H1 (cell line): ENCODE data around the gene ALPL. TPM values are rescaled to one million over a fixed set of nuclear protein-coding genes. Genes with fewer than 3 reads are reported as not detected.

Experiments used
- CTCF ChIA-PET: fragments of 300-600 bp; sonication (Branson Sonifier 250); formaldehyde crosslinking; loops from one replicate; lab custom pipeline; 2021; ENCODE audit not compliant: partially characterized antibody; lab: Charles Lee
- POLR2A ChIA-PET: fragments of 300-600 bp; sonication (Branson Sonifier 250); formaldehyde crosslinking; loops from one replicate; lab custom pipeline; 2021; ENCODE audit warnings: inconsistent platforms; ENCODE audit not compliant: partially characterized antibody; lab: Charles Lee
- DNase-seq, 2 experiments: peaks; one replicate each; pipeline versions ENCODE4 v3.0.0 to v3.0.0-alpha.2; 2010 to 2022; ENCODE audit warnings: low spot score in 2 of 2, low read depth in 1 of 2, mixed read lengths in 1 of 2
- FAIRE-seq: peaks from 2 replicates; lab custom pipeline; 2011; peaks lifted over from hg19 to GRCh38; lab: Jason Lieb, UNC
- H2AFZ ChIP-seq: 2 replicates; pipeline ENCODE4 v1.8.1; 2012; ENCODE audit warnings: low read length, inconsistent platforms
- H2AK5ac ChIP-seq: 2 replicates; pipeline ENCODE4 v1.6.1; 2013; ENCODE audit warnings: low read depth, low read length
- H2BK120ac ChIP-seq: replicated peaks from 2 replicates; pipeline ENCODE3; 2013; ENCODE audit warnings: low read depth, low read length, inconsistent platforms
- H2BK12ac ChIP-seq: 2 replicates; pipeline ENCODE4 v1.6.1; 2013; ENCODE audit warnings: low read depth, low read length
- H2BK15ac ChIP-seq: 2 replicates; pipeline ENCODE4 v1.6.1; 2013; ENCODE audit warnings: low read length
- H2BK20ac ChIP-seq: 2 replicates; pipeline ENCODE4 v1.6.1; 2013; ENCODE audit warnings: low read length
- H2BK5ac ChIP-seq: 2 replicates; pipeline ENCODE4 v1.6.1; 2013; ENCODE audit warnings: low read depth, low read length
- H3K14ac ChIP-seq: 2 replicates; pipeline ENCODE4 v1.6.1; 2013; ENCODE audit warnings: inconsistent platforms; ENCODE audit not compliant: insufficient read length
- H3K18ac ChIP-seq: 2 replicates; pipeline ENCODE4 v1.6.1; 2013; ENCODE audit warnings: low read length; ENCODE audit errors: extremely low read depth
- H3K23ac ChIP-seq: 2 replicates; pipeline ENCODE4 v1.6.1; 2013; ENCODE audit warnings: inconsistent platforms; ENCODE audit not compliant: insufficient read length
- H3K23me2 ChIP-seq: 2 replicates; pipeline ENCODE4 v1.6.1; 2013; ENCODE audit warnings: low read depth, low read length
- H3K27ac ChIP-seq: 2 replicates; pipeline ENCODE4 v1.6.1; 2011; ENCODE audit warnings: low read depth, low read length, inconsistent platforms
- H3K27me3 ChIP-seq, 4 experiments: replicated peaks in 1 of 4; 1 replicate in 1 of 4; 2 replicates in 3 of 4; pipeline versions ENCODE4 v1.6.1 to v1.8.1; 2011 to 2013; ENCODE audit warnings: low read length in 3 of 4, mild to moderate bottlenecking in 3 of 4, inconsistent platforms in 2 of 4, mixed read lengths in 2 of 4, moderate library complexity in 1 of 4; ENCODE audit not compliant: control insufficient read depth in 3 of 4, insufficient read depth in 3 of 4; ENCODE audit errors: extremely low read depth in 1 of 4
- H3K36me3 ChIP-seq, 4 experiments: 2 replicates each; pipeline versions ENCODE4 v1.6.1 to v1.8.1; 2011 to 2013; ENCODE audit warnings: mild to moderate bottlenecking in 4 of 4, low read length in 3 of 4, moderate library complexity in 2 of 4, control low read depth in 1 of 4, inconsistent platforms in 1 of 4; ENCODE audit not compliant: insufficient read depth in 4 of 4, control insufficient read depth in 2 of 4
- H3K4ac ChIP-seq: replicated peaks from 2 replicates; pipeline ENCODE3; 2013; ENCODE audit warnings: low read length, low read depth, mixed read lengths, inconsistent platforms; ENCODE audit not compliant: insufficient read length
- H3K4me1 ChIP-seq, 4 experiments: replicated peaks in 1 of 4; 1 replicate in 1 of 4; 2 replicates in 3 of 4; pipeline versions ENCODE4 v1.6.1 to v1.8.1; 2011 to 2013; ENCODE audit warnings: low read length in 3 of 4, inconsistent platforms in 2 of 4, mixed read lengths in 1 of 4; ENCODE audit not compliant: insufficient read depth in 4 of 4, control insufficient read depth in 3 of 4
- H3K4me2 ChIP-seq, 2 experiments: 2 replicates each; pipeline versions ENCODE4 v1.6.1 to v1.8.1; 2011 to 2013; ENCODE audit warnings: low read depth in 2 of 2, low read length in 2 of 2, control low read depth in 1 of 2, inconsistent platforms in 1 of 2, mild to moderate bottlenecking in 1 of 2; ENCODE audit not compliant: insufficient read depth in 1 of 2
- H3K4me3 ChIP-seq, 4 experiments: fragments of 200-600, 300-600 bp in 1 of 4; sonication (generic), shearing (Covaris generic), sonication (Bioruptor Twin) in 1 of 4; 2 replicates each; pipeline versions ENCODE4 v1.5.1 to v1.8.1; 2011 to 2016; ENCODE audit warnings: low read length in 4 of 4, low read depth in 3 of 4, control low read depth in 2 of 4, inconsistent platforms in 2 of 4, mild to moderate bottlenecking in 2 of 4, mixed read lengths in 1 of 4, moderate library complexity in 1 of 4; ENCODE audit not compliant: insufficient read depth in 2 of 4; ENCODE audit errors: extremely low read depth in 1 of 4
- H3K56ac ChIP-seq: replicated peaks from 2 replicates; pipeline ENCODE3; 2013; ENCODE audit warnings: low read depth, mild to moderate bottlenecking, mixed read lengths, low read length, inconsistent platforms; ENCODE audit not compliant: insufficient read length
- H3K79me1 ChIP-seq: 2 replicates; pipeline ENCODE4 v1.6.1; 2013; ENCODE audit warnings: low read depth, low read length, control low read depth
- H3K79me2 ChIP-seq, 2 experiments: 2 replicates each; pipeline versions ENCODE4 v1.6.1 to v1.8.1; 2012 to 2013; ENCODE audit warnings: low read length in 2 of 2, mild to moderate bottlenecking in 2 of 2, inconsistent platforms in 1 of 2; ENCODE audit not compliant: insufficient read depth in 2 of 2, control insufficient read depth in 1 of 2
- H3K9ac ChIP-seq, 4 experiments: replicated peaks in 1 of 4; 1 replicate in 1 of 4; 2 replicates in 3 of 4; pipeline versions ENCODE4 v1.6.1 to v1.8.1; 2011 to 2013; ENCODE audit warnings: low read depth in 3 of 4, low read length in 3 of 4, control low read depth in 2 of 4, mild to moderate bottlenecking in 2 of 4, moderate library complexity in 2 of 4, inconsistent platforms in 1 of 4; ENCODE audit errors: extremely low read depth in 1 of 4
- H3K9me3 ChIP-seq, 2 experiments: 2 replicates each; pipeline versions ENCODE4 v1.6.1 to v1.8.1; 2012 to 2013; ENCODE audit warnings: mild to moderate bottlenecking in 2 of 2, moderate library complexity in 2 of 2, control low read depth in 1 of 2, inconsistent platforms in 1 of 2, low read depth in 1 of 2, low read length in 1 of 2, mixed read lengths in 1 of 2; ENCODE audit not compliant: insufficient read depth in 2 of 2
- H4K20me1 ChIP-seq, 2 experiments: replicated peaks in 1 of 2; 2 replicates each; pipeline versions ENCODE3 to v1.8.1; 2011 to 2013; ENCODE audit warnings: inconsistent platforms in 2 of 2, low read length in 2 of 2, mild to moderate bottlenecking in 1 of 2; ENCODE audit not compliant: insufficient read depth in 2 of 2, control insufficient read depth in 1 of 2
- H4K5ac ChIP-seq: 2 replicates; pipeline ENCODE4 v1.6.1; 2013; ENCODE audit warnings: low read length, low read depth, mixed read lengths, inconsistent platforms; ENCODE audit not compliant: insufficient read length
- H4K8ac ChIP-seq: 2 replicates; pipeline ENCODE4 v1.8.0; 2013; ENCODE audit warnings: mild to moderate bottlenecking, moderate library complexity, low read length, inconsistent platforms; ENCODE audit not compliant: insufficient read depth; ENCODE audit errors: extremely low read depth
- H4K91ac ChIP-seq: replicated peaks from 2 replicates; pipeline ENCODE3; 2013; ENCODE audit warnings: low read length, mixed read lengths, inconsistent platforms; ENCODE audit not compliant: insufficient read length
- CBX5 ChIP-seq: fragments of 300-800, 300-1000 bp; sonication (generic); IDR thresholded peaks from 2 replicates; pipeline ENCODE4 v1.7.1; 2016; ENCODE audit warnings: antibody characterized with exemption, low read length, low read depth
- CBX8 ChIP-seq: fragments of 300-800, 300-1000 bp; sonication (generic); IDR thresholded peaks from 2 replicates; pipeline ENCODE4 v1.7.1; 2016; ENCODE audit warnings: low read depth, low read length, borderline replicate concordance
- CEBPB ChIP-seq: IDR thresholded peaks from 2 replicates; pipeline ENCODE4 v1.6.1; 2012; ENCODE audit warnings: low read depth, low read length
- CREB1 ChIP-seq: IDR thresholded peaks from 2 replicates; pipeline ENCODE4 v1.6.1; 2012; ENCODE audit warnings: inconsistent platforms
- HDAC2 ChIP-seq, 2 experiments: fragments of 300-600 bp in 1 of 2; sonication (generic) in 1 of 2; IDR thresholded peaks; 2 replicates each; pipeline ENCODE4 v1.6.1; 2011 to 2012; ENCODE audit warnings: low read depth in 2 of 2, low read length in 2 of 2, mild to moderate bottlenecking in 2 of 2, moderate library complexity in 2 of 2, borderline replicate concordance in 1 of 2, inconsistent platforms in 1 of 2
- RFX5 ChIP-seq: IDR thresholded peaks from 2 replicates; pipeline ENCODE4 v1.6.1; 2011; ENCODE audit warnings: low read depth, low read length, improper control_type of control experiment, borderline replicate concordance
- TAF1 ChIP-seq: IDR thresholded peaks from 2 replicates; pipeline ENCODE4 v1.6.1; 2011; ENCODE audit warnings: mild to moderate bottlenecking, low read depth, low read length
- TEAD4 ChIP-seq: IDR thresholded peaks from 2 replicates; pipeline ENCODE4 v1.6.1; 2012; ENCODE audit warnings: low read depth, low read length, inconsistent platforms, mixed read lengths
- USF2 ChIP-seq: IDR thresholded peaks from 2 replicates; pipeline ENCODE4 v1.6.1; 2011; ENCODE audit warnings: low read length, improper control_type of control experiment
- YY1 ChIP-seq: IDR thresholded peaks from 2 replicates; pipeline ENCODE4 v1.6.1; 2011; ENCODE audit warnings: low read depth, mild to moderate bottlenecking, low read length
- WGBS, 2 experiments: shearing (Covaris generic) in 1 of 2; methylation state at CpG; one replicate each; pipeline versions ENCODE4 v1.1.6 to v1.1.7; 2013 to 2015; ENCODE audit warnings: low lambda C conversion rate in 2 of 2, mixed read lengths in 2 of 2, inconsistent platforms in 1 of 2, low coverage in 1 of 2, missing lambda C conversion rate in 1 of 2; ENCODE audit not compliant: insufficient replicate concordance in 2 of 2, insufficient coverage in 1 of 2, insufficient read length in 1 of 2; ENCODE audit errors: extremely low coverage in 1 of 2, missing lambda C conversion rate in 1 of 2; 5-methylcytosine and 5-hydroxymethylcytosine counted together
- polyA plus RNA-seq, 7 experiments: library from polyadenylated mRNA; depleted of rRNA in 3 of 7; stranded (reverse) in 5 of 7; unstranded in 2 of 7; fragments of >200 nt in 5 of 7; fragments of 200-250 nt in 2 of 7; gene quantifications; 1 replicate in 5 of 7; 2 replicates in 1 of 7; 4 replicates in 1 of 7; pipeline versions ENCODE4 v1.2.1 to v1.2.3, GENCODE V29; 2011 to 2013; ENCODE audit warnings: missing spikeins in 2 of 7, mixed read lengths in 2 of 7
- total RNA-seq: library from RNA; stranded (reverse); fragmentation: NEBNext Ultra II Directional; extraction: Animal tissue kit (Norgen Biotek cat#: 25700); gene quantifications from 2 replicates; pipeline ENCODE4 v1.2.1, GENCODE V29; 2021
- TF ChIP-seq, protein P1 (sequence below): IDR thresholded peaks from 2 replicates; pipeline ENCODE4 v1.6.1; 2012; ENCODE audit warnings: inconsistent platforms

The ALPL gene
- total and polyA plus RNA-seq, 2 of the 8 experiments (the other 6 are each of a cell fraction or from before 2014, with no cell fraction given), result 175 to 362 TPM

DNA sequence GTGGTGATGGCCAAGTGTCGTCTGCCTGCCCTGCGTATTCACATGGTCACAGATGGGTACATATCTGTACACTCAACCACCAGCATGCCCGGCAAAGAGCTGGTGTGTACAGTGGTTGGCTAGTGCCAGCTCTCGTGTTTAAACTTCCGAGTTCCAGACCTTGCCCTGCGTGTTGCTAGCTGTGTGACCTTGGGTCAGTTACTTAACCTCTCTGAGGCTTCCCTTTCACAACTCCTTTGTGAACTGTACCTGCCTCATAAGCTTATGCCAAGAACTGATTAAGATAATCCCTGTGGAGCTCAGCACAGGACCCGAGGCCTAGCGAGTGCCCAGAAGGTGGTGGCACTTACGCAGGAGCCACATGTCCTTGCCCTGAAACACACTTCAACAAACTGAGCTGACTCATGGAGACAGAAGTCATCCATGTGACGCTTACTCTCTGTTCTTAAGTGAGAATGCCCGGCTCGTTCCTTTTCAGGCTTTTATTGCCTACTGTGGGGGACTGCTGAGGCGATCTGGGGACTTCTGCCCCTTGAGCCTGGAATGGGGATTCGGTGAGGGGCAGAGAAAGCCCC, 55.4 kb downstream of the ALPL start:
- Histone ChIP-seq H4K91ac (no peak overlapping the region), H4K8ac (no peak overlapping the region), H3K27me3 (no peaks in the 10 kb centered on the region), H2BK12ac (no peak overlapping the region), H3K9me3 (no peaks in the 10 kb centered on the region), H3K27ac (no peak overlapping the region), H3K4ac (no peak overlapping the region), H3K4me3 (no peak overlapping the region), H3K18ac (no peak overlapping the region), H3K36me3 (peaks cover 2 to 13% (median 4%) of the 10 kb centered on the region in 4 experiments; a peak in 5 of 8 replicates), H3K23me2 (no peaks in the 10 kb centered on the region), H2BK20ac (no peak overlapping the region), H3K4me1 (no peaks in the 10 kb centered on the region; a peak in 3 of 7 replicates), H3K79me1 (peaks cover 3% of the 10 kb centered on the region; the same call in 1 of the 2 replicates), H3K79me2 (no peaks in the 10 kb centered on the region), H2BK5ac (no peak overlapping the region), H3K9ac (no peak overlapping the region), H2AFZ (no peak overlapping the region), H2AK5ac (no peak overlapping the region), H3K4me2 (no peak overlapping the region), H4K20me1 (peaks cover 2 to 10% of the 10 kb centered on the region in 2 experiments), H2BK15ac (no peak overlapping the region), H2BK120ac (no peak overlapping the region), H4K5ac (no peak overlapping the region), H3K23ac (no peak overlapping the region), H3K14ac (no peak overlapping the region), H3K56ac (no peak overlapping the region)
- ChIA-PET CTCF (interaction anchor here (0.7 to 1.9 kb wide), 8 partner anchors 9 to 309 kb away, joined by 3 to 5 read pairs (median 3); no protein-coding TSS in a partner anchor), POLR2A (no interaction called here)
- DNase-seq (no peak), FAIRE-seq (no peak)
- WGBS, 2 experiments, result 93% methylated on average over 14 of the region's 14 CpGs; no CpG with 5 or more reads in 1 of the 2 experiments
- TF ChIP-seq CEBPB (no peak), CBX5 (no peak), TEAD4 (no peak), CREB1 (no peak), TAF1 (no peak), CBX8 (no peak), YY1 (no peak), HDAC2 (IDR thresholded peaks at IDR 0.05; ENCODE audit: borderline replicate concordance in 1 of 2, low read depth in 2 of 2, low read length in 2 of 2) (no peak), RFX5 (no peak), USF2 (no peak)
- TF ChIP-seq, protein P1, sequence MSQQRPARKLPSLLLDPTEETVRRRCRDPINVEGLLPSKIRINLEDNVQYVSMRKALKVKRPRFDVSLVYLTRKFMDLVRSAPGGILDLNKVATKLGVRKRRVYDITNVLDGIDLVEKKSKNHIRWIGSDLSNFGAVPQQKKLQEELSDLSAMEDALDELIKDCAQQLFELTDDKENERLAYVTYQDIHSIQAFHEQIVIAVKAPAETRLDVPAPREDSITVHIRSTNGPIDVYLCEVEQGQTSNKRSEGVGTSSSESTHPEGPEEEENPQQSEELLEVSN, result no peak
